ENCODE results near the gene APOC3. TPM values are rescaled to one million over a fixed set of nuclear protein-coding genes. Genes with fewer than 3 reads are reported as not detected.

The APOC3 gene
- total RNA-seq, 1 donor from 2014 or later, result 83.1 TPM

DNA sequence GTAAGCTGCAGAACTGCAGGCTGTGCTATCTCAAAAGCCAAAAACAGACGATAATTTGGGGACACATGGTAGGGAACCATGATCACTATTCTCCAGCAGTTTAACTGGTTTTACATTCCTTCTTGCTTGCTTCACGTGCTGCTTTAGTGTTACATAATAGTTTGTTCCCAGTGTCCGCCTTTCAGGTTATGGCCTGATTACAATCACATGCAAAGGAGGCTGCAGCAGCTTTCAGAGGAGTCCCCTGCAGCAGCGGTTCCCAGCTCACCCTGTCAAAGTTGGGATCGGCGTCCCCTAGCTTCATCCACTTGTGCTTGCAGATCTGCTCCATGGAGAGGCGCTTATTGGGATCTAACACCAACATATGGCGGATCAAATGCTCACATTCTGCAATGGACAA lies 46.9 kb downstream of the APOC3 start:
- no peak overlapping the region for H3K4me3 ChIP-seq
- intact Hi-C loops (cut with DNase I), result loop anchor here (5.0 kb wide), 1 partner anchor 351 kb away; no protein-coding TSS in a partner anchor

DNA sequence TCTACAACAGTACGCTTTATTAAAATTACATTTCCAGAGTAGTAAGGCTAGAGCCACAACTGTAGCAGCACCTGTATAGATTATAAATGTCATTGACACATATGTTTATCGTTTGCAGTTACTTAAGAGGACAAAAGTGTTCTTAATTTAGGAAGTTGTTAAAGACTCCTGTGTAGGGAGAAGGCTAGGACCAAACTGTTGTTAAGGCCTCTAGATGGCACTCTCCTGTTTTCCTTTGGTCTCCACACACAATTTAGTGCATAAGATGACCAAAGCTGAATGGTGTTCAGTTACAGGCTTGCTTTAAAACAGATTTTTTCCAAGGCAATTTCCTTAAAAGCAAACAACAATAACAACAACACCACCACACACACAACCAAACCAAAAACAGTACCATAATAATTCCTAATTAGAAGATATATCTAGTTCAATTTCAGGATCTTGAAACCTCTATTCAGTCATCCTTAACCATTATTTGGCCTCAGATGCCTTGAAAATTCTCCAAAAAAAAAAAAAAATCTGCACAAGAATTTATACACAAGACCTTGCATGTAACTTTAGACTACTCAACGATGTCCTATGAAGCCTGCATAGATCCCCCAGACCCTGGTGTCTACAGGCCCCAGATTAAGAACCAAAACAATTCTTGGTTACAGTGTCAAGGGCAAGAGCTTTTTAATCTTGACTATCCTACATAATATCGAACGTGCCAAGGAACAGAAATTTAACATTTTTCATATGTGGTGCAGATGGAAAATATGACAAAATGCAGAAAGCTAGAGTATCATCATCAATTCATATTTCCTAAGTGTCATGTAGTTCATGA lies 50.3 kb downstream of the APOC3 start:
- no peak overlapping the region for H3K4me3 ChIP-seq
- H3K36me3 ChIP-seq, result peaks cover 6 to 13% of the 10 kb centered on the region in 2 donors
- intact Hi-C loops (cut with DNase I), result loop anchor here (1.0 to 5.0 kb wide), 2 partner anchors 226 to 347 kb away; no protein-coding TSS in a partner anchor
- H3K9me3 ChIP-seq, result no peaks in the 10 kb centered on the region
- no peak for DNase-seq (ENCODE audit: low spot score in 2 of 2)
- TF ChIP-seq CTCF (IDR thresholded peaks at IDR 0.05), result peak; percentile 43 to 69 (median 59)
- no peak overlapping the region for H3K27ac ChIP-seq
- no peaks in the 10 kb centered on the region for H3K27me3 ChIP-seq
- H3K4me1 ChIP-seq, result no peaks in the 10 kb centered on the region

More for the DNA sequence above, 46.9 kb downstream of the APOC3 start:
- H3K27me3 ChIP-seq, result no peaks in the 10 kb centered on the region
- no peak for TF ChIP-seq CTCF (IDR thresholded peaks at IDR 0.05)
- H3K27ac ChIP-seq, result no peak overlapping the region
- no peaks in the 10 kb centered on the region for H3K9me3 ChIP-seq
- no peak for DNase-seq (ENCODE audit: low spot score in 2 of 2)
- no peaks in the 10 kb centered on the region for H3K4me1 ChIP-seq
- peaks cover 31 to 34% of the 10 kb centered on the region in 2 donors for H3K36me3 ChIP-seq

GRCh38 chr11:116881143-116881542 lies 51.4 kb downstream of the APOC3 start:
- Histone ChIP-seq H3K4me1 (no peaks in the 10 kb centered on the region), H3K27me3 (no peaks in the 10 kb centered on the region), H3K27ac (no peak overlapping the region), H3K9me3 (no peaks in the 10 kb centered on the region), H3K36me3 (peaks cover 0 to 2% of the 10 kb centered on the region in 2 donors), H3K4me3 (no peak overlapping the region)
- TF ChIP-seq CTCF (IDR thresholded peaks at IDR 0.05), result no peak
- DNase-seq (ENCODE audit: low spot score in 2 of 2), result no peak
- intact Hi-C loops (cut with DNase I), result no loop called here

DNA sequence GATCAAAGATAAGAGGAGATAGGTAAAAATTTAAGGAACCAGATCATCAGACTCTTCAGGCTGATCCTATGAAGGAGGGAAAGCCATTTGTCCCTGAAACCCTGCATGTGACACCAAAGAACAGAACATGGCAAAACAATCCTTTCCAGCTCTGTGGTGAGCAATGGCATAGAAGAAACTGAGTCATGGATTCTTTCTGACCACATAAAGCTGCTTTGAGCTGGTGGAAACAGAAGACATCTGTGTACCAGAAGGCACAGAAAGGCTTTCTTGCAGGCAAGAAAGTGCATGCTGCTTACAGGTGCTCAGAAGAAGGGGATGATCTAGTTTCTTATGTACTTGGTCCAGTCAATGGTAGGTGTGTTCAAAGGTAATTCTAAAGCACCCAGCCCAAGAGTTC lies 52.7 kb downstream of the APOC3 start:
- Histone ChIP-seq H3K36me3 (no peaks in the 10 kb centered on the region), H3K27me3 (no peaks in the 10 kb centered on the region), H3K9me3 (no peaks in the 10 kb centered on the region), H3K4me1 (no peaks in the 10 kb centered on the region), H3K4me3 (no peak overlapping the region), H3K27ac (no peak overlapping the region)
- no peak for DNase-seq (ENCODE audit: low spot score in 2 of 2)
- TF ChIP-seq CTCF (IDR thresholded peaks at IDR 0.05), result no peak
- intact Hi-C loops (cut with DNase I), result no loop called here

Other genes with a start within 250 kb of the APOC3 start
- 23.9 TPM for gene BUD13, start 56.9 kb upstream of the APOC3 start, total RNA-seq
- 171 TPM for gene ZPR1, start 41.9 kb upstream of the APOC3 start, total RNA-seq
- not detected for gene APOA5, start 38.0 kb upstream of the APOC3 start, total RNA-seq
- 14.3 TPM for gene APOA4, start 6.6 kb upstream of the APOC3 start, total RNA-seq
- gene APOA1, start 7.7 kb downstream of the APOC3 start, total RNA-seq, result 80.3 TPM

All from ascending aorta (tissue), 2 donors.